HCT116 (cell line): ENCODE results near the gene THOC1. TPM values are rescaled to one million over a fixed set of nuclear protein-coding genes. Genes with fewer than 3 reads are reported as not detected.
A peak's percentile ranks its signal among the peaks of the same experiment; 100 is the strongest.

Source experiments
- ATAC-seq: fragments of 200-7000 bp; cut with Tn5 transposase; 2 replicates; pipeline ENCODE4 v1.9.1; 2020; ENCODE audit warnings: mild to moderate bottlenecking, moderate library complexity
- BruUV-seq: library from RNA; stranded (reverse); fragments of 400-500 nt; replicated peaks from 2 replicates; lab custom pipeline; 2021; lab: Mats Ljungman, UMichigan
- CTCF ChIA-PET: fragments of 300-600 bp; sonication (Branson Sonifier 250); formaldehyde crosslinking; loops from one replicate; lab custom pipeline; 2021; ENCODE audit warnings: antibody characterized with exemption; lab: Charles Lee
- POLR2A ChIA-PET: fragments of 300-600, 350-600 bp; sonication (Branson Sonifier 250); formaldehyde crosslinking; loops from one replicate; lab custom pipeline; 2021; ENCODE audit warnings: antibody characterized with exemption; lab: Charles Lee
- RAD21 ChIA-PET, 2 experiments: fragments of 300-600 bp; sonication (Branson Sonifier 250); formaldehyde crosslinking; loops; one replicate each; lab custom pipeline; 2023; ENCODE audit warnings: low total read pairs in 2 of 2; ENCODE audit not compliant: uncharacterized antibody in 2 of 2, unreplicated experiment in 2 of 2, low non-redundant PET in 1 of 2; lab: Charles Lee
- DNase-seq: peaks from one replicate; pipeline ENCODE4 v3.0.0-alpha.2; 2010; ENCODE audit warnings: low read depth, low spot score
- H2AFZ ChIP-seq: fragments of 200-600 bp; shearing (Covaris generic), sonication (generic); 2 replicates; pipeline ENCODE4 v1.6.1; 2017; ENCODE audit warnings: low read depth, mixed run types, mixed read lengths, antibody characterized with exemption, low read length; ENCODE audit not compliant: poor library complexity, severe bottlenecking
- H3K27ac ChIP-seq: 2 replicates; pipeline ENCODE4 v1.5.1; 2012; ENCODE audit warnings: low read depth, low read length
- H3K27me3 ChIP-seq: fragments of 200-600 bp; sonication (generic); 2 replicates; pipeline ENCODE4 v1.6.1; 2016; ENCODE audit warnings: mixed run types, low read length, mixed read lengths; ENCODE audit not compliant: insufficient read depth
- H3K36me3 ChIP-seq, 2 experiments: fragments of 200-500 bp in 1 of 2; fragments of 200-600 bp in 1 of 2; sonication (Bioruptor generic) in 1 of 2; sonication (generic) in 1 of 2; 2 replicates each; pipeline versions ENCODE4 v1.5.1 to v1.6.1; 2014 to 2016; ENCODE audit warnings: low read length in 2 of 2, inconsistent platforms in 1 of 2, mixed read lengths in 1 of 2, mixed run types in 1 of 2; ENCODE audit not compliant: insufficient read depth in 2 of 2, control insufficient read depth in 1 of 2
- H3K4me1 ChIP-seq, 2 experiments: fragments of 200-600 bp in 1 of 2; sonication (generic) in 1 of 2; 2 replicates each; pipeline versions ENCODE4 v1.5.1 to v1.6.1; 2012 to 2017; ENCODE audit warnings: low read length in 2 of 2, inconsistent platforms in 1 of 2, mild to moderate bottlenecking in 1 of 2, mixed read lengths in 1 of 2, mixed run types in 1 of 2, moderate library complexity in 1 of 2; ENCODE audit not compliant: insufficient read depth in 2 of 2, control insufficient read depth in 1 of 2
- H3K4me2 ChIP-seq: fragments of 200-600 bp; sonication (generic); 2 replicates; pipeline ENCODE4 v1.6.1; 2017; ENCODE audit warnings: mixed run types, low read length, mixed read lengths
- H3K4me3 ChIP-seq, 2 experiments: fragments of 200-600 bp in 1 of 2; sonication (generic) in 1 of 2; replicated peaks in 1 of 2; 2 replicates each; pipeline ENCODE4 v1.5.1; 2011 to 2016; ENCODE audit warnings: low read length in 2 of 2, control low read depth in 1 of 2, low read depth in 1 of 2, mild to moderate bottlenecking in 1 of 2, mixed read lengths in 1 of 2, mixed run types in 1 of 2
- H3K79me2 ChIP-seq: fragments of 200-600 bp; sonication (generic); 2 replicates; pipeline ENCODE4 v1.6.1; 2017; ENCODE audit warnings: mild to moderate bottlenecking, mixed run types, low read length, moderate library complexity, mixed read lengths; ENCODE audit not compliant: insufficient read depth
- H3K9ac ChIP-seq: fragments of 200-600 bp; sonication (generic); 2 replicates; pipeline ENCODE4 v1.6.1; 2016; ENCODE audit warnings: low read length, mixed read lengths
- H3K9me2 ChIP-seq: fragments of 200-600 bp; sonication (generic), shearing (Covaris generic); 2 replicates; pipeline ENCODE4 v1.6.1; 2017; ENCODE audit warnings: mixed run types, mild to moderate bottlenecking, moderate library complexity; ENCODE audit not compliant: insufficient read depth
- H3K9me3 ChIP-seq, 2 experiments: fragments of 200-500 bp in 1 of 2; fragments of 200-600 bp in 1 of 2; sonication (Bioruptor generic) in 1 of 2; sonication (generic) in 1 of 2; 2 replicates each; pipeline ENCODE4 v1.6.1; 2014 to 2017; ENCODE audit warnings: low read length in 2 of 2, mixed read lengths in 2 of 2, inconsistent platforms in 1 of 2, low read depth in 1 of 2, mild to moderate bottlenecking in 1 of 2, mixed run types in 1 of 2, moderate library complexity in 1 of 2; ENCODE audit not compliant: control insufficient read depth in 1 of 2, insufficient read depth in 1 of 2
- H4K20me1 ChIP-seq: fragments of 200-600 bp; sonication (generic), shearing (Covaris generic); 2 replicates; pipeline ENCODE4 v1.6.1; 2017; ENCODE audit warnings: mixed run types, mild to moderate bottlenecking, moderate library complexity; ENCODE audit not compliant: insufficient read depth
- CBX3 ChIP-seq: IDR thresholded peaks from 2 replicates; pipeline ENCODE4 v1.6.1; 2012; ENCODE audit warnings: low read depth
- CEBPB ChIP-seq: IDR thresholded peaks from 2 replicates; pipeline ENCODE4 v1.6.1; 2012; ENCODE audit warnings: low read depth
- EGR1 ChIP-seq: IDR thresholded peaks from 2 replicates; pipeline ENCODE4 v1.6.1; 2012; ENCODE audit warnings: low read depth
- ELF1 ChIP-seq: IDR thresholded peaks from 2 replicates; pipeline ENCODE4 v1.6.1; 2012; ENCODE audit warnings: low read depth, borderline replicate concordance
- EZH2 ChIP-seq: fragments of 200-600 bp; sonication (generic); IDR thresholded peaks from 2 replicates; pipeline ENCODE4 v1.6.1; 2017; ENCODE audit warnings: antibody characterized with exemption, mixed run types
- FOSL1 ChIP-seq: IDR thresholded peaks from 2 replicates; pipeline ENCODE4 v1.6.1; 2012; ENCODE audit warnings: low read depth
- JUND ChIP-seq: IDR thresholded peaks from 2 replicates; pipeline ENCODE4 v1.6.1; 2012
- POLR2AphosphoS5 ChIP-seq: IDR thresholded peaks from 2 replicates; pipeline ENCODE4 v1.6.1; 2011; ENCODE audit warnings: mild to moderate bottlenecking, low read depth, low read length, moderate library complexity
- RAD21 ChIP-seq: IDR thresholded peaks from 2 replicates; pipeline ENCODE4 v1.6.1; 2012; ENCODE audit warnings: low read depth, mild to moderate bottlenecking
- TCF7L2 ChIP-seq: IDR thresholded peaks from 2 replicates; pipeline ENCODE4 v1.7.0; 2011; ENCODE audit warnings: borderline replicate concordance, inconsistent platforms; ENCODE audit not compliant: insufficient read depth, insufficient read length; ENCODE audit errors: extremely low read depth
- YY1 ChIP-seq: IDR thresholded peaks from 2 replicates; pipeline ENCODE4 v1.6.1; 2011; ENCODE audit warnings: low read length, low read depth, moderate library complexity, mild to moderate bottlenecking; ENCODE audit not compliant: insufficient replicate concordance; ENCODE audit errors: extremely low read depth
- ZFX ChIP-seq: fragments of 450-650 bp; IDR thresholded peaks from 2 replicates; pipeline ENCODE4 v1.6.1; 2017
- ZNF274 ChIP-seq: fragments of 200-500 bp; sonication (Bioruptor generic); IDR thresholded peaks from 2 replicates; pipeline ENCODE4 v1.6.1; 2014; ENCODE audit warnings: mild to moderate bottlenecking, low read depth, low read length, inconsistent platforms
- intact Hi-C: fragments of 100-400 bp; cut with micrococcal nuclease; formaldehyde crosslinking; loops from 2 replicates; pipeline ENCODE4 v1.10.0; 2022
- total RNA-seq: library from RNA; stranded (reverse); gene quantifications from one replicate; pipeline ENCODE4 v1.2.1, GENCODE V29; 2021; ENCODE audit not compliant: unreplicated experiment
- TF ChIP-seq, protein P1 (sequence below): IDR thresholded peaks from 2 replicates; pipeline ENCODE4 v1.6.1; 2012
- TF ChIP-seq, protein P2 (sequence below): IDR thresholded peaks from 2 replicates; pipeline ENCODE4 v1.6.1; 2011; ENCODE audit warnings: mild to moderate bottlenecking, low read length, moderate library complexity; ENCODE audit not compliant: insufficient replicate concordance; ENCODE audit errors: extremely low read depth

Gene THOC1
- total RNA-seq, 1 experiment from 2014 or later, result 26.0 TPM

DNA sequence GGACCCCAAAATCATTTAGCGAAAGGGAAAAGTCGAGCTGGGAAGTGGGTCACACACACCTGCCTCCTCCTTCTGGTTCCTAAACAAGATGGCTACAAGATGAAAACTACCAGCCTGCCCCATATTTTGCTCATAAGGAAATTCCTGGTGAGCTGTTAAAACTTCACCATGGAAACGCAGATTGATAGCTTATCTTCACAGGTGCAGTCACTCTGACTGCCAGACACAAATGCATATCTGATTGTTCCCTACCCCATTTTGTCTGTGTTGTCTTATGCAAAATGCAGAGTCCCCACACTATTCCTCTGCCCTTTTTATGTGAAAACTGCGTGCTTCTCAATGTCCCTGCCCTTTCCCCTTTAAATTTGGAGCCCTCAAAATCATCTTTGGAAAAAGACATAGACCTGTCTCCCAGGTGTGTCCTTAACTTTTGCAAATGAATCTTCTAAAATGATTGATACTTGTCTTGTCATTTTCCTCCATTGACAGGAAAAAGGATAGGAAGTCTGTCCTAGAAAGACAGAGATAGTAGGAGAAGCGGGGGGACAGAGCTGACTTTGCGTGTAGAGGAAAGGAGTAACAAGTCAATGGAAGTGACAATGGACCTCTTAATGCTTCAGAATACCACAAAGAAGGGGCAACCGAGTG lies 38.9 kb upstream of the THOC1 start:
- Histone ChIP-seq H3K4me3 (no peak overlapping the region), H3K9me2 (no peaks in the 10 kb centered on the region), H3K27ac (no peak overlapping the region), H3K79me2 (no peaks in the 10 kb centered on the region), H4K20me1 (no peaks in the 10 kb centered on the region), H2AFZ (no peak overlapping the region), H3K9me3 (no peaks in the 10 kb centered on the region), H3K36me3 (no peaks in the 10 kb centered on the region), H3K9ac (no peak overlapping the region), H3K4me1 (no peaks in the 10 kb centered on the region), H3K27me3 (peaks cover 12% of the 10 kb centered on the region; the same call in 1 of the 2 replicates), H3K4me2 (no peak overlapping the region)
- no peak for DNase-seq
- no peak for TF ChIP-seq EZH2
- no peak for TF ChIP-seq EGR1
- no peak for TF ChIP-seq TCF7L2
- no peak for TF ChIP-seq CBX3
- TF ChIP-seq JUND, result no peak
- no peak for TF ChIP-seq POLR2AphosphoS5
- intact Hi-C loops, result no loop called here
- no TSS peak for BruUV-seq
- CTCF ChIA-PET, result no interaction called here
- POLR2A ChIA-PET, result no interaction called here
- RAD21 ChIA-PET, result no interaction called here
- ATAC-seq, result no peak

DNA sequence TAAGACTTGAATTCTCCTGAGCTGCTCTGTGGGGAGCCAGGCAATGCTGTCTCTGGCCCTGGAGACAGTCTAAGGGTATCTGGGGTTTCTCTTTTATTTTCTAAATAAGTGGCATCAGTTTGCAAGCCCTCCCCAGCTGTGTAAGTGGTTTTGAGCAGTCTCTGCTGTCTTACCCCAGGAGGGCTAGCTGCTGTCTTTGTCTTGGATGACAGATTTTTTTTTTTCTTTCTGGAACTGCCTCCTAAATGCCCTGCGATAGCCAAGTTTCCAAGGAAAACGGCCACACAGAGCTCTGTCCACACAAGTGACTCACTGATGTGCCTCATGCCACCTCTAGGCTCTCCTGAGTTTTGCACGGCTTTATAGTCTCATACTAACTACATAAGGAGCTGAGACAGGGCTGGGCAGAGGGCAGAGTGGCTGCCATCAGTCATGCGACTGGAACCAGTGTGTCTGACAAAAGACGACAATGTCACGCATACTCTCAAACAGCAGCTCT lies 37.2 kb upstream of the THOC1 start:
- POLR2A ChIA-PET, result no interaction called here
- no peak overlapping the region for H3K9ac ChIP-seq
- TF ChIP-seq, protein P1, sequence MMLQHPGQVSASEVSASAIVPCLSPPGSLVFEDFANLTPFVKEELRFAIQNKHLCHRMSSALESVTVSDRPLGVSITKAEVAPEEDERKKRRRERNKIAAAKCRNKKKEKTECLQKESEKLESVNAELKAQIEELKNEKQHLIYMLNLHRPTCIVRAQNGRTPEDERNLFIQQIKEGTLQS, result no peak
- TF ChIP-seq, protein P2, sequence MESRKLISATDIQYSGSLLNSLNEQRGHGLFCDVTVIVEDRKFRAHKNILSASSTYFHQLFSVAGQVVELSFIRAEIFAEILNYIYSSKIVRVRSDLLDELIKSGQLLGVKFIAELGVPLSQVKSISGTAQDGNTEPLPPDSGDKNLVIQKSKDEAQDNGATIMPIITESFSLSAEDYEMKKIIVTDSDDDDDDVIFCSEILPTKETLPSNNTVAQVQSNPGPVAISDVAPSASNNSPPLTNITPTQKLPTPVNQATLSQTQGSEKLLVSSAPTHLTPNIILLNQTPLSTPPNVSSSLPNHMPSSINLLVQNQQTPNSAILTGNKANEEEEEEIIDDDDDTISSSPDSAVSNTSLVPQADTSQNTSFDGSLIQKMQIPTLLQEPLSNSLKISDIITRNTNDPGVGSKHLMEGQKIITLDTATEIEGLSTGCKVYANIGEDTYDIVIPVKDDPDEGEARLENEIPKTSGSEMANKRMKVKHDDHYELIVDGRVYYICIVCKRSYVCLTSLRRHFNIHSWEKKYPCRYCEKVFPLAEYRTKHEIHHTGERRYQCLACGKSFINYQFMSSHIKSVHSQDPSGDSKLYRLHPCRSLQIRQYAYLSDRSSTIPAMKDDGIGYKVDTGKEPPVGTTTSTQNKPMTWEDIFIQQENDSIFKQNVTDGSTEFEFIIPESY, result no peak
- TF ChIP-seq YY1 (no peak), POLR2AphosphoS5 (no peak), FOSL1 (no peak), TCF7L2 (no peak), RAD21 (no peak), CEBPB (no peak), ELF1 (no peak), ZFX (no peak), ZNF274 (no peak)
- TF ChIP-seq, all 23 proteins: peak for 0
- no peak overlapping the region for H3K27ac ChIP-seq
- BruUV-seq, result no TSS peak
- no peaks in the 10 kb centered on the region for H3K9me3 ChIP-seq
- intact Hi-C loops, result no loop called here
- H3K79me2 ChIP-seq, result no peaks in the 10 kb centered on the region
- H3K4me2 ChIP-seq, result no peak overlapping the region
- no peak overlapping the region for H3K4me3 ChIP-seq
- CTCF ChIA-PET, result no interaction called here
- H2AFZ ChIP-seq, result no peak overlapping the region
- H3K4me1 ChIP-seq, result no peaks in the 10 kb centered on the region
- peaks cover 12% of the 10 kb centered on the region; the same call in 1 of the 2 replicates for H3K27me3 ChIP-seq
- RAD21 ChIA-PET, result no interaction called here
- no peaks in the 10 kb centered on the region for H3K36me3 ChIP-seq
- no peaks in the 10 kb centered on the region for H4K20me1 ChIP-seq
- no peak for DNase-seq
- no peaks in the 10 kb centered on the region for H3K9me2 ChIP-seq
- peak; percentile 69; the same call in 1 of the 2 replicates for ATAC-seq
